Ishikawa (cell line): ENCODE measurements around the gene AGPAT4.

ENCODE experiments used
- CEBPB ChIP-seq: IDR thresholded peaks from 2 replicates; pipeline ENCODE4 v1.6.1; 2012
- CREB1 ChIP-seq: IDR thresholded peaks from 2 replicates; pipeline ENCODE4 v1.6.1; 2012; ENCODE audit warnings: low read depth
- EGR1 ChIP-seq: IDR thresholded peaks from 2 replicates; pipeline ENCODE4 v1.6.1; 2012
- EP300 ChIP-seq: IDR thresholded peaks from 2 replicates; pipeline ENCODE4 v1.6.1; 2012; ENCODE audit warnings: borderline replicate concordance
- FOXM1 ChIP-seq: IDR thresholded peaks from 2 replicates; pipeline ENCODE4 v1.6.1; 2012; ENCODE audit warnings: low read depth, borderline replicate concordance
- NFIC ChIP-seq: IDR thresholded peaks from 2 replicates; pipeline ENCODE4 v1.6.1; 2012
- RAD21 ChIP-seq: IDR thresholded peaks from 2 replicates; pipeline ENCODE4 v1.6.1; 2012; ENCODE audit warnings: low read depth
- REST ChIP-seq: IDR thresholded peaks from 2 replicates; pipeline ENCODE4 v1.6.1; 2012; ENCODE audit warnings: low read depth, mild to moderate bottlenecking
- TAF1 ChIP-seq: IDR thresholded peaks from 2 replicates; pipeline ENCODE4 v1.6.1; 2012; ENCODE audit warnings: low read depth, mild to moderate bottlenecking
- TCF12 ChIP-seq: IDR thresholded peaks from 2 replicates; pipeline ENCODE4 v1.6.1; 2012; ENCODE audit warnings: low read depth
- TEAD4 ChIP-seq: IDR thresholded peaks from 2 replicates; pipeline ENCODE4 v1.6.1; 2012
- USF1 ChIP-seq: IDR thresholded peaks from 2 replicates; pipeline ENCODE4 v1.6.1; 2012
- YY1 ChIP-seq: IDR thresholded peaks from 2 replicates; pipeline ENCODE4 v1.6.1; 2012; ENCODE audit warnings: low read depth
- ZBTB7A ChIP-seq: IDR thresholded peaks from 2 replicates; pipeline ENCODE4 v1.6.1; 2012; ENCODE audit warnings: low read depth
- TF ChIP-seq, protein P1 (sequence below): IDR thresholded peaks from 2 replicates; pipeline ENCODE4 v1.6.1; 2012

The AGPAT4 gene

DNA sequence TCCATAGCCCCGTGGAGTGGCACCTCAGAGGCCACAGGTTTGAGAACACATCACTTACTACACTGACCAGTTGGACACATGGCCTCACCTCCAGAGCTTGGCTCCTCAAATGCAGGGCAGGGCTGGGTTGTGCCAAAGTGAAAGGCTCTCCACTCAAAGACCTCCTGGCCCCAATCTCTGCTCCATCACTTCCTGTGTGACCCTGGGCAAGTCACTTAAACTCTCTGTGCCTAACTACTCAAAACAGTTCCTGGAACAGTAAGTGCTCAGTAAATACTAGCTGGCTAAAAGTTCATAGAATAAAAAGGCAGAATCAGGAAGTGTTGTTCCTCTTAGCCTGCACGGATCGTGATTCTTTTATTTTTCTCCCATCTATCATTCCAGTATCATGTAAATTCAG is 50.2 kb downstream of the AGPAT4 start:
- no peak for TF ChIP-seq YY1
- no peak for TF ChIP-seq FOXM1
- TF ChIP-seq EP300, result no peak
- TF ChIP-seq USF1, result no peak
- TF ChIP-seq TEAD4, result no peak
- no peak for TF ChIP-seq RAD21
- no peak for TF ChIP-seq NFIC
- TF ChIP-seq ZBTB7A, result no peak
- TF ChIP-seq CEBPB, result no peak
- TF ChIP-seq TCF12, result no peak
- TF ChIP-seq CREB1, result no peak
- TF ChIP-seq, protein P1, sequence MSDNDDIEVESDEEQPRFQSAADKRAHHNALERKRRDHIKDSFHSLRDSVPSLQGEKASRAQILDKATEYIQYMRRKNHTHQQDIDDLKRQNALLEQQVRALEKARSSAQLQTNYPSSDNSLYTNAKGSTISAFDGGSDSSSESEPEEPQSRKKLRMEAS, result no peak
- no peak for TF ChIP-seq TAF1
- no peak for TF ChIP-seq REST

DNA sequence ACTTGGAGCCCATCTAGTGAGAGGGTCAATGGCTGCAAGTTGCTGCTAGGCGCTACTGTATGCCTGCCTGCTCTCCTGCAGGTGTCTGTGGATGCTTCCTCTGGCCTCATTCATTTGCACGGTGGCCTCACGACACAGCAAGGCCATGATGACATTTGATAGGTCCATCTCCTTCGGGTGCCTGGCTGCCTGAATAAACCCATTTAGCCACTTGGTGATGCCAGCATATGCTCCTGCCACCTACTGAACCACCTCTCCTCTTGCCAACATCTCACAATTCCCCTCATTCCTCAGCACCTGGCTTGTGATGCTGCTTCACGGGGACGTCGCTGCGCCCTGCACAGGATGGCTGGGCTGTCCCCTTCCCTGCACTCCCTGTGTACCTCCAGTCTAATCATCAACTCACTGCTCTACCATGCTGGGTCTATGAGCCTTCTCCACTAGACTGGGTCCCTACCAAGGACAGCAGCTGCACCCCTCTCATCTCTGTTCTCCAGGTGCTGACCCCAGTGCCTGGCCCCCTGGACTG is 51.1 kb downstream of the AGPAT4 start:
- peak; percentile 32; the same call in 1 of the 2 replicates for TF ChIP-seq REST
- TF ChIP-seq TAF1, result no peak

DNA sequence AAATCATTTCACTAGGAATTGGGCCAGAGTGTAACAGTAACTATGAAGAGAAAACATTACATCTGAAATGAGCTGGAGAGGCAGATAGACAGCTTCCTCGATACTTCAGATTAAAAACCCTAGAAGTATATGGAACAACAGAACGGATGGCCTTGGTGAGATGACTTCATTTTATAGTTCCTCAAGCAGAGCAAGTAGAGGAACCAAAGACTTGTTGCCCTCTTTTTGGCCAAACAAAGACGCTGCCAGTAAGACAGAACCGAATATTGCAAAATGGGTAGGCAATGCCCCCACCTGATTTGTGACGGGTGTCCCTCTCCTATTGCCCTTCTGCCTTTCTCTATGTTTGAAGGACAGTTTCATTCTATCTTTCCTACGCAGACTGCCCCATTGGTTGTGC is 53.5 kb downstream of the AGPAT4 start:
- no peak for TF ChIP-seq NFIC
- TF ChIP-seq FOXM1, result no peak
- no peak for TF ChIP-seq RAD21
- TF ChIP-seq REST, result no peak
- TF ChIP-seq EGR1, result no peak
- TF ChIP-seq CEBPB, result no peak

DNA sequence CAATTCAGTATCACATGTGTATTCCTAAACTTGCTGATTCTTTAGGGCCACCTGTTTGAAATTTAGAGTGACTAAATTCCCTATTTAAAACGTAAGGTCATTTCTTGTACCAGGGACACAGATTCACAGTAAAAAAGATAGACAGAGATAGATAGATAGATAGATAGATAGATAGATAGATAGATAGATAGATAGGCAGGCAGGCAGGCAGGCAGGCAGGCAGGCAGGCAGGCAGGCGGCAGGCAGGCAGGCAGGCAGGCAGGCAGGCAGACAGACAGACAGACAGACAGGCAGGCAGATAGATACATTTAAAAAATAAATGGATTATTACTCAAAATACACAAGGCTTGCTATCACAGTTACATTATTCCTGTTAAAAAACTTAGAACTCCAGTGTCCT is 54.2 kb downstream of the AGPAT4 start:
- TF ChIP-seq TAF1 (no peak), ZBTB7A (no peak), USF1 (no peak), TCF12 (no peak), YY1 (no peak), FOXM1 (no peak), REST (no peak), TEAD4 (no peak), CEBPB (no peak), NFIC (no peak), EGR1 (no peak), RAD21 (no peak), EP300 (no peak), CREB1 (no peak)
- TF ChIP-seq, protein P1, result no peak
